Thymus (tissue), 11 donors: ENCODE measurements around the gene SLC35G3. TPM values are rescaled to one million over a fixed set of nuclear protein-coding genes. Genes with fewer than 3 reads are reported as not detected.
A peak's percentile ranks its signal among the peaks of the same experiment; 100 is the strongest.
"Not testable (repeated sequence)": the region's sequence is repeated elsewhere in the genome, so short reads cannot be mapped to it uniquely, and the experiment has no call there.

Experiments
- DNase-seq, 9 donors: peaks; one replicate each; pipeline ENCODE4 v3.0.0-alpha.2; 2013; ENCODE audit warnings: low spot score in 9 of 9, low read depth in 6 of 9, missing footprints in 1 of 9
- H3K27ac ChIP-seq, 2 donors: one replicate each; pipeline ENCODE4 v1.5.1; 2013; ENCODE audit warnings: control low read depth in 1 of 2, low read depth in 1 of 2, low read length in 1 of 2, mild to moderate bottlenecking in 1 of 2, moderate library complexity in 1 of 2
- H3K27me3 ChIP-seq, 2 donors: one replicate each; pipeline ENCODE4 v1.5.1; 2013; ENCODE audit warnings: low read length in 1 of 2; ENCODE audit not compliant: control insufficient read depth in 2 of 2, insufficient read depth in 1 of 2
- H3K36me3 ChIP-seq, 2 donors: one replicate each; pipeline ENCODE4 v1.5.1; 2013; ENCODE audit warnings: low read length in 1 of 2, mild to moderate bottlenecking in 1 of 2, moderate library complexity in 1 of 2; ENCODE audit not compliant: control insufficient read depth in 2 of 2, insufficient read depth in 2 of 2
- H3K4me1 ChIP-seq, 2 donors: one replicate each; pipeline ENCODE4 v1.5.1; 2013; ENCODE audit warnings: low read length in 2 of 2; ENCODE audit not compliant: control insufficient read depth in 2 of 2, insufficient read depth in 2 of 2
- H3K4me3 ChIP-seq, 2 donors: one replicate each; pipeline ENCODE4 v1.5.1; 2013; ENCODE audit warnings: low read length in 2 of 2, control low read depth in 1 of 2, mild to moderate bottlenecking in 1 of 2
- H3K9me3 ChIP-seq, 2 donors: one replicate each; pipeline ENCODE4 v1.5.1; 2013; ENCODE audit warnings: low read length in 1 of 2, mild to moderate bottlenecking in 1 of 2; ENCODE audit not compliant: control insufficient read depth in 2 of 2, insufficient read depth in 1 of 2
- WGBS: extraction: QIAGEN DNeasy Blood & Tissue Kit; methylation state at CpG from one replicate; pipeline ENCODE4 v1.1.7; 2013; 5-methylcytosine and 5-hydroxymethylcytosine counted together
- polyA plus RNA-seq: library from polyadenylated mRNA; stranded (reverse); fragments of 200-250 nt; gene quantifications from one replicate; pipeline ENCODE4 v1.2.3, GENCODE V29; 2013
- total RNA-seq: library from RNA; stranded (reverse); fragments of 120-200 nt; gene quantifications from one replicate; pipeline ENCODE4 v1.2.4, GENCODE V29; 2013
- donor health status: healthy.

The SLC35G3 gene
- total and polyA plus RNA-seq, 2 donors = 0.09 TPM; not detected in 1

DNA sequence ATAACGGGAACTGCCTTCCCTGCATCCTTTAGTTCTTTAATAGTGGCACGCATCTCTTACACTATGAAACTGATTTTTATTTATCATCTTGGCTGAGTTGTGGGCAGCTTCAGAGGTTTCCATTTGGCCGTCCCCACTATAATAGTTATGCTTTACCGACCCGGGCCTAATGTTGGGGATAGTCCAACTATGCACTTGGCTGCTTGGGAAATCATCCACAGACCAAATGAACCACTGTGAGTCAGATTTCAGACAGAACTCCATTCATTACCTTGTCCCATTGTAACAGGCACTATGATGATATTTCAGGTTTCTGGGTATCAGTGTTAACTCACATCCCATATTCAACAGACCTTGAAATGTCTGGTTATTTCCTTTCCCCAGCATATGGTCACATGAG is 42.6 kb upstream of the SLC35G3 start:
- 78% methylated on average over 5 of the region's 5 CpGs for WGBS
- Histone ChIP-seq H3K36me3 (no peaks in the 10 kb centered on the region), H3K4me1 (peaks cover 37 to 51% of the 10 kb centered on the region in 2 donors), H3K27me3 (no peaks in the 10 kb centered on the region), H3K9me3 (no peaks in the 10 kb centered on the region), H3K27ac (no peak overlapping the region), H3K4me3 (no peak overlapping the region)
- DNase-seq = no peak

DNA sequence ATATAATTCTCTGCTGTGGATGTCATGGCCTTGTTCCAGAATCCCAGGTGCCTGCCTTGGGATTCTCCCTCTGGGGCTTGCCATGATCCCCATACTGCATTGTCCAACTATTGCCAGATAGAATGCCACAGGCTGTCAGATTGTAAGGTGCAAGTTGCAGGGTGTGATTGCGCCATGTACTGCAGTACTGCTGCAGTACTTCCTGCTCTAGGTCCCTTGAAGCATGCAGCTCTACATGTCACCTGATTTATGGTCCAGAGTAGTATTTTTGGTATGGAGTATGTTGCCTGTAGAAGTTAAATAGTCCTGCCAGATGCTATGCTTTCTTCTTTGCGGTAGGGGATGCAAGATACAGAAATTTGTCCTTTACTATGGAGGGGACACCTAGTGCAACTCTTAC is 41.7 kb upstream of the SLC35G3 start:
- Histone ChIP-seq H3K36me3 (no peaks in the 10 kb centered on the region), H3K27ac (peak overlapping the region in 1 of 2 donors; percentile 62), H3K9me3 (no peaks in the 10 kb centered on the region), H3K27me3 (no peaks in the 10 kb centered on the region), H3K4me1 (peaks cover 32 to 43% of the 10 kb centered on the region in 2 donors), H3K4me3 (no peak overlapping the region)
- WGBS = 49% methylated on average over 2 of the region's 2 CpGs
- peak in 2 of 9 donors; percentile 45 to 56 for DNase-seq

DNA sequence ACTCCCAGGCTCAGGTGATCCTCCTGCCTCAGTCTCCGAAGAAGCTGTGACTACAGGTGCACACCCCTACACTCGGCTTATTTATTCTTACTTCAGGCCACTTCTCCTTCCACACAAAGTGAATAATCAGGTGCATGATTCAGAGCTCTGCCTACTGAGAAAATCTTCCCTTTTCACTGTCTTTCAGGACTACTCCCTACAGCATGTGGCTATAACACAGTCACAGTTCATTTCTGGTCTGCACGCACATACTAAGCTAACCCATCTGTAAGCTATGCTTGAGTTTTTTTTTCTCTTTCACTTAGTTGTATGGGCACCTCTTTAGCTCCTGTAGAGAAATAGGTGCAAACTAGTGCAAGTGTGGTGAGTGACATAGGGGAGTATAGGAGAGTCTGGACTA is 41.1 kb upstream of the SLC35G3 start:
- no peak overlapping the region for H3K4me3 ChIP-seq
- H3K36me3 ChIP-seq = no peaks in the 10 kb centered on the region
- peak overlapping the region in 1 of 2 donors; percentile 62 for H3K27ac ChIP-seq
- H3K9me3 ChIP-seq = no peaks in the 10 kb centered on the region
- 92% methylated on average over 3 of the region's 3 CpGs for WGBS
- H3K27me3 ChIP-seq = no peaks in the 10 kb centered on the region
- peaks cover 29 to 36% of the 10 kb centered on the region in 2 donors for H3K4me1 ChIP-seq
- DNase-seq = no peak

DNA sequence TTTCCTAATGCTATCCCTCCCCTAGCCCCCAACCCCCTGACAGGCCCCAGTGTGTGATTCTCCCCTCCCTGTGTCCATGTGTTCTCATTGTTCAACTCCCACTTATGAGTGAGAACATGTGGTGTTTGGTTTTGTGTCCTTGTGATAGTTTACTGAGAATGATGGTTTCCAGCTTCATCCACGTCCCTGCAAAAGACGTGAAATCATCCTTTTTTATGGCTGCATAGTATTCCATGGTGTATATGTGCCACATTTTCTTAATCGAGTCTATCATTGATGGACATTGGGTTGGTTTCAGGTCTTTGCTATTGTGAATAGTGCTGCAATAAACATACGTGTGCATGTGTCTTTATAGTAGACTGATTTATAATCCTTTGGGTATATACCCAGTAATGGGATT is 40.1 kb upstream of the SLC35G3 start:
- H3K36me3 ChIP-seq, DNase-seq, H3K27me3 ChIP-seq, H3K4me3 ChIP-seq, H3K27ac ChIP-seq, H3K9me3 ChIP-seq: not testable (repeated sequence)
- WGBS = 94% methylated on average over 4 of the region's 4 CpGs
- peaks cover 23 to 31% of the 10 kb centered on the region in 2 donors for H3K4me1 ChIP-seq

DNA sequence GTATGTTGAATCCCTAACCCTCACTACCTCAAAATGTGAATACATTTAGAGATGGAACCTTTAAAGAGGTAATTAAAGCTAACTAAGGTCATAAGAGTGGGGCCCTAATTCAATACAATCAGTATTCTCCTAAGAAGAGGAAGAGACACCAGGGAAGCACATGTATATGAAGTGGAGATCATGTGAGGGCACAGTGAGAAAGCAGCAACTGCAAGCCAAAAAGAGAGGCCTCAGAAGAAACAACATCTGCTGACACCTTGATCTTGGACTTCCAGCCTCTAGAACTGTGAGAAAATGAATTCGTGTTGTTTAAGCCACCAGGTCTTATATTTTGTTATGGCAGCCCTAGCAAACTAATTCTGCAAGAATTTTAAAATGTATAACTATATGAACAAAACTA is 35.4 kb upstream of the SLC35G3 start:
- no peak for DNase-seq
- H3K4me3 ChIP-seq = no peak overlapping the region
- no peaks in the 10 kb centered on the region for H3K27me3 ChIP-seq
- H3K9me3 ChIP-seq = no peaks in the 10 kb centered on the region
- H3K4me1 ChIP-seq = peaks cover 2 to 6% of the 10 kb centered on the region in 2 donors
- no peak overlapping the region for H3K27ac ChIP-seq
- 90% methylated on average over 1 of the region's 1 CpG for whole genome bisulfite sequencing
- H3K36me3 ChIP-seq = no peaks in the 10 kb centered on the region

DNA sequence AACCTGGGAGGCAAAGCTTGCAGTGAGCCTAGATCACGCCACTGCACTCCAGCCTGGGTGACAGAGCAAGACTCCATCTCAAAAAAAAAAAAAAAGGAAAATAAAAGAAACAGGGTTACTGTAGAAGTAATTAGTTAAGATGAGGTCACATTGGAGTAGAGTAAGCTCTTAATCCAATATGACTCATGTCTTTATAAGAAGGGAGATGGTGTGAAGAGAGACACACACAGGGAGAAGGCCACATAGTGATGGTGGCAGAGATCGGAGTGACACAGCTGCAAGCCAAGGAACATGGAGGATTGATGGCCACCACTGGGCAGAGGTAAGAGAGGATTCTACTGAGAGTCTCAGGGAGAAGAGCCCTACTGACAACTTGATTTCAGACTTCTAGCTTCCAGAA is 33.4 kb upstream of the SLC35G3 start:
- no peaks in the 10 kb centered on the region for H3K27me3 ChIP-seq
- H3K36me3 ChIP-seq = no peaks in the 10 kb centered on the region
- H3K27ac ChIP-seq = no peak overlapping the region
- DNase-seq = no peak
- H3K9me3 ChIP-seq = peaks cover 0 to under 1% of the 10 kb centered on the region in 2 donors
- WGBS = 100% methylated on average over 2 of the region's 2 CpGs
- no peak overlapping the region for H3K4me3 ChIP-seq
- peaks cover 2 to 6% of the 10 kb centered on the region in 2 donors for H3K4me1 ChIP-seq

DNA sequence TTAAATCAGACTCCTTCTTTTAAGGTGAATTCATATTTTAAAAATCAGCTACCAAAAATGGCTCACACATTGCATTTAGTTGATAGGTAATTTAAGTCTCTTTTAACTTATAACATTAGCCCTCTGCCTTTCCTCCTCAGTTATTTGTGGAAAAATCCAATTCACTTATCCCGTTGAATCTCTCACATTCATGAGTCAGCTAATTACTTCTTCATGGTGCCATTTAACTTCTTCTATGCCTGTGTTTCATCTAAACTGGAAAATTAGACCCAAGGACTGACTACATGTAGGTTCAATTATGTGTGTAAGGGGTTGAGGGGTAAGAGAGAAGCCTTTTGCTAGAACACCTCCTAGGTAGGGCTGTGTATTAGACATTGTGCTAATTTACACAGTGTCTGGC is 30.2 kb upstream of the SLC35G3 start:
- peaks cover 4% of the 10 kb centered on the region in 2 donors for H3K4me1 ChIP-seq
- no peak for DNase-seq
- H3K9me3 ChIP-seq = peaks cover 1 to 7% of the 10 kb centered on the region in 2 donors
- 81% methylated on average over 1 of the region's 1 CpG for WGBS
- H3K27ac ChIP-seq = no peak overlapping the region
- no peak overlapping the region for H3K4me3 ChIP-seq
- no peaks in the 10 kb centered on the region for H3K27me3 ChIP-seq
- no peaks in the 10 kb centered on the region for H3K36me3 ChIP-seq

DNA sequence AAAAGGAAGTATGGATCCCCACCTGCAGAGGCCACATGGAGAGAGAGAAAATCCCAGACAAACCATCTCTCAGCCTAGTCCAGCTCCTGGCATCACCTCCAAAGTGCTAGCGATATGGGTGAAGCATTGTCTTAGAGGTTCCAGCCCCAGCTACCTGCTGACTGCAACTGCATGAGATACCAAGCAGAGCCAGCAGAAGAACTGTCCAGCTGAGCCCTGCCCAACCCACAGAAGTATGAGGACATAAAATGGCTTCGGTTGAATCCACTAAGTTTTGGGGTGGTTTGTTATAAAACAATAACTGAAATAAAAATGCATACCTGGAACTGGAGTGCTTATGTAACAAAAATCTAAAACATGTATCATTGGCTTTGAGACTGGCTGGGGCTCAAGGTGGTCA is 28.3 kb upstream of the SLC35G3 start:
- no peaks in the 10 kb centered on the region for H3K27me3 ChIP-seq
- 98% methylated on average over 2 of the region's 2 CpGs for WGBS
- no peak overlapping the region for H3K27ac ChIP-seq
- H3K9me3 ChIP-seq = peaks cover 1 to 7% of the 10 kb centered on the region in 2 donors
- DNase-seq = no peak
- no peaks in the 10 kb centered on the region for H3K36me3 ChIP-seq
- no peak overlapping the region for H3K4me3 ChIP-seq
- peaks cover 15 to 22% of the 10 kb centered on the region in 2 donors for H3K4me1 ChIP-seq

DNA sequence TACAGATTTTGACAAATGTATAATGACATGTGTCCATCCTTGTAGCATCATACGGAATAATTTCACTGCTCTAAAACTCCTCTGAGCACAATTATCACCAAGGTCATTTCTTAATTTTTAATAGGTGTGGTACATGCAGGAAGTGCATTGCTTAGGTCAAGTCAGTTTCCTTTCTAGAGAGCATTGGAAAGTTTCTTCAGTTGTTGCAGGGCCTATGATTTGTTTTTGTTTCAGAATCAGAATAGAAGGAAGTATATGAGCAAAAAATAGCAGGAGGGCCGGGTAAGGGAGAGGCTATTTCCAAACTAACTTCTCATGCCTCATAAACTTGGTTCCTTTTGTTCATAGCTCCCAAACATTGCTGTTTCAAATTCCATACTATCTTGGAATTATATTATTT is 24.7 kb upstream of the SLC35G3 start:
- Histone ChIP-seq H3K4me3 (no peak overlapping the region), H3K36me3 (no peaks in the 10 kb centered on the region), H3K27me3 (no peaks in the 10 kb centered on the region), H3K9me3 (peaks cover 1 to 7% of the 10 kb centered on the region in 2 donors), H3K4me1 (peaks cover 37 to 44% of the 10 kb centered on the region in 2 donors), H3K27ac (peak overlapping the region; percentile 70 to 85)
- 67% methylated on average over 2 of the region's 2 CpGs for WGBS
- DNase-seq = peak in 1 of 9 donors; percentile 40

DNA sequence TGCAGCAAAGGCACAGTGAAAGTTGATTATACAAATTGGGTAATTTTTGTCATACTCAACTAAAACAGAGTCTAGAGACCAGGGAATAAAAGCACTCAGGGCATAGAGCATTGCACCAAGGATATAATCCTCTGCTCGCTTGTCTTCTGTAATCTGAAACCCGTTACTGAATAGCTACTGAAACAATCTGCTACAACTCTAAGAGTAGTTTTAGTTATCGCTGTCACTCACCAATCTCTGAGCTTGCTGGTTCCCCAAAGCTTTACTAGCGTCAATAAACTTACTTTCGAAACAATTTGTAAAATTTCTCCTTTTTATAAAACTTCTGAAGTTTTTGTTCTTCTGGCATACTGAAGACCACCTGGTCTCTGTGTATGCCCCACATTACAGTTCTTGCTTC is 22.9 kb upstream of the SLC35G3 start:
- H3K4me1 ChIP-seq = peaks cover 54 to 57% of the 10 kb centered on the region in 2 donors
- H3K27me3 ChIP-seq = no peaks in the 10 kb centered on the region
- peak overlapping the region; percentile 31 to 74 for H3K27ac ChIP-seq
- H3K9me3 ChIP-seq = peaks cover 0 to 6% of the 10 kb centered on the region in 2 donors
- H3K36me3 ChIP-seq = no peaks in the 10 kb centered on the region
- H3K4me3 ChIP-seq = no peak overlapping the region
- DNase-seq = peak in 1 of 9 donors; percentile 42
- 72% methylated on average over 5 of the region's 5 CpGs for WGBS
